SW 1271 (cell line): ENCODE results near the gene A2ML1.
A peak's percentile ranks its signal among the peaks of the same experiment; 100 is the strongest.
"Not testable (repeated sequence)": the region's sequence is repeated elsewhere in the genome, so short reads cannot be mapped to it uniquely, and the experiment has no call there.

Experiments used
- DNase-seq, 2 experiments: peaks; one replicate each; lab custom pipeline; 2025; lab: John Stamatoyannopoulos, UW

The A2ML1 gene

DNA sequence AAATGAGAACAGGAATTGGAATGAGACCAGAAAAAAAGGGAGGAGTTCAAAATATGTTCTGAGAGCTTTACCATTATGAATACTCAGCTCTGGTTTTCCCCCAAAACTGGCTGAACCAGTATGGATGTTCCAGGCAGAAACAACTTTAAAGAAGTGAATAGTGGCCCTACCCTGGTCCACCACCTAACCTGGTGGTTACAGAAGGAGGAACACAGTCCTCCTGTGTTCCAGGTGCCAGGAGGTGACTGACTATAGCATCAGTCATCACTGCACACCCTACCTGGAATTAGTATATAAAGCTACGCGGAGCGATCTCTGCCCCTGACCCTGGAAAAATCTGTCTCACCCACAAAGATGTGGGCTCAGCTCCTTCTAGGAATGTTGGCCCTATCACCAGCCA is at the start of gene A2ML1:
A2ML1 (plus strand) TSS at position 324 of the 400 bp plus-strand sequence; CDS start at position 355, 31 bp downstream.
- DNase-seq = no peak

DNA sequence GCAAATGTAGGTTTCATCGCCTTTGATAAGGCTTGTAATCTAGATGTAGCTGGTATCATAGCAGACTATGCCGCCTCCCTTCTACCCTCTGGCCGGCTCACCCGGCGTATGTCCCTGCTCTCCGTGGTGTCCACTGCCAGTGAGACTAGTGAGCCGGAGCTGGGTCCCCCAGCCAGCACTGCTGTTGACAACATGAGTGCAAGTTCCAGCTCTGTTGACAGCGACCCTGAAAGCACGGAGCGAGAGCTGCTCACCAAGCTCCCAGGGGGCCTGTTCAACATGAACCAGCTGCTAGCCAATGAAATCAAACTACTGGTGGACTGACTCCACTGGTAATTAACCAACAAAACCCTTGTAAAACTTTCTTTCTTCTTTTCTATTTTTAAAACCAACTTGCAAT is 49.0 kb upstream of the A2ML1 start:
- DNase-seq = no peak

DNA sequence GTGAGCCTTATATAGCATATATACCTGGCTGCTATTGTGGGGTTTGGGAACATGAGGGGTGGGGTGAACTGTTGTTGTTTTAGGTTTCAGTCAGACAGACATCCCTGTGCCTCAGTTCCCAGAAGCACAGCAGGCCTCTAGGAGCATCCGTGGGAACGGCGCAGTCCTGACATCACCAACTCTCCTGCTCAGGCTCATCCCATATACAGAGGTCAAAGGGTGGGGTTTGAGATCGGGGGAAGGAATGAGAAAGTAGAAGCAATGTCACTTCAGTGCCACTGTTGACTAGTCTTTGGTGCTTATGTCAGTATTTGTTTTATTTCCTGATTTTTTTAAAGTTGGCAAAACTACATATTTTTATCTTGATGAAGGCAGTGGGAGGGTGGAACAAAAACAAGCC is 43.1 kb upstream of the A2ML1 start:
- DNase-seq = no peak

DNA sequence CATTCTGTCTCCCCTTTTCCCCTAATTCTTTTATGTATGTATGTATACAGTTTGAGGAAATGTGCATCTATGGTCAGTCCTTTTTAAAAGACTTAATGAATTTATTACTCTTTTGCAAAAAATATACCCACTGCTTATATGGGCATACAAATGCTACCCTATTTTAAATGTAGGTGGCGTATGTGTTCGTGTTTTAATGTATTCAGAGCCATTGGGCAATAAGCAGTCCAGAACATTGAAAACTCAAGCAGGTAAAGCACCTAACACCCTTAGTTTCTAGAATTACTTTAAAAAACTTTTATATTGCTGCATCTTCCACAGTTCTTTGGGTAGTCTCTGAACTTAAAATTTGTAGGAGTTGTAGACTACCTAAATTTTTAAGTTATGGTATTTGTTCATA is 42.6 kb upstream of the A2ML1 start:
- no peak for DNase-seq

DNA sequence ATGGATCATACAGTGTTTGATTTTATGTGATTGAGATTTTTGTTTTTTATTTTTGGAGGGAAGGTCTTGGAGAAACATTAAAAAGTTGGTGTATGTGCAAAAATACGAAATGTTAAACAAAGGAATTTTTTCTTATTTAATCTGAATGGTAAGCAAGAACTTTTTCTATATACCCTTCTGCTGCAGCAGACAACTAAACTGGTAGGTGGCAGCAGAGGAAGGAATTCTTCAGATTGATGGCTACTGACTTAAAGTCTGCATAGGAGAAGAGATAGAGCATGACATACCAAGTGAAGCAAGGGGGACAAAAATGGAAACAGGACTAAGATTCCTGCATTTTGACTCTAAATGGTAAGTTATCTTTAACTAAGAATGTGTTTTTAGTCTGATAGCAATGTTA is 42.0 kb upstream of the A2ML1 start:
- peak in 1 of 2 experiments; percentile 62 for DNase-seq

DNA sequence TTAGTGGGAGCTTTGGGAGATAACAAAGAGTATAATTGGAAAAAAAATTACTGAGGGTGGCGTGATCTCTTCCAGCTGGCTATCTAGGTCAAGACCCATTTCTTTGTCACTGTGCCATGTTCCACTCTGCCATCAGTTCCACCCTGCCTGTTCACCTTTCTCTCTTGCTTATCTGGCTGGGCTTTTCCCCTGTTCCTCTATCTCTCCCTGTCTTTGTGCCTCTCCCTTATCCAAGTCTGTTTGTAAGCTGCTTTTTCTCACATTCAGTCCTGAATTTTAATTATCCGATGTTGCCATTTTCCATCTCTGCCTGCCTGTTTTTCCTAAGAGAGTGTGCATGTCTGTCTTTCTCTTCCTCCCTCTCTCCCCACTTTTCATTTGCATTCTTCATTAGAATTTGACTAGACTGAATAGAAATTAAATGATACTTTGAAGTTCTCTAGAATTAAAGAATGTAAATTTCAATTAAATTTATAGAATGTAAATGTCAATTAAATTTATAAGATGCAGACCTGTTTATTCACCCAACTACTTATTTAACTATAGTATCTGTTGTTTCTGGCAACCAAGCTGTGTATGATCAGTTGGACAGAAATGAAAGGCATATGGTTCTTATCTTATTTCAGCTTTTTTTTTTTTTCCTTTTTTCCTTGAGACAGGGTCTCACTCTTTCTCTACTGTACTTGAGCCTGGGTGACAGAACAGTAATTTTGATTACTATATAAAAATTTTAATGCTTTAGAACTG is 40.9 kb upstream of the A2ML1 start:
- no peak for DNase-seq

DNA sequence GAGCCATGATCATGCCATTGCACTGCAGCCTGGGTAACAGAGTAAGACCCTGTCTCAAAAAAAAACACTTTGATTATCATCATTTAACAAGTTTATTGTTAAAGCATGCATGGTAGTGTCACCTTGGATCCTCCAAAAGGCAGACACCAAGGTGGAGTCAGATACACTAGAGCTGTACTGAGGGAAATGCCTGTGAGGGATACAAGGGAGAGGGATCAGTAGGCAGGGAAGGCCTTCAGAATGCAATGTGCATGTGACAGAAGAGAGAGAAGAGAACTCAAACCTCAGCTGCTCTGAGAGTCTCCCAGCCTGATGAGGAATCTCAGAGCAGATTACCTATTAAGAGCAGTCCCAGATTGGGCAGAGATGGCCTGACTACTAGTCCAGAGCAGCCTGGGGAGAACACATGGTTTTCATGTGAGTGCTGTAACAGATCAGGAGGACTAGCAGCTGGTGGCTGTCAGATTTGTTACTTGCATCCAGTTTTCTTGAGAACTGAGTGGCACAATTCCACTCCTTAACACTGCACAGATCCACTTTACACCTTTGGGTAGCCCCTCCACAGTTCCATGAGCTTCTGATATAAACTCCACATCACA is 38.0 kb upstream of the A2ML1 start:
- no peak for DNase-seq

DNA sequence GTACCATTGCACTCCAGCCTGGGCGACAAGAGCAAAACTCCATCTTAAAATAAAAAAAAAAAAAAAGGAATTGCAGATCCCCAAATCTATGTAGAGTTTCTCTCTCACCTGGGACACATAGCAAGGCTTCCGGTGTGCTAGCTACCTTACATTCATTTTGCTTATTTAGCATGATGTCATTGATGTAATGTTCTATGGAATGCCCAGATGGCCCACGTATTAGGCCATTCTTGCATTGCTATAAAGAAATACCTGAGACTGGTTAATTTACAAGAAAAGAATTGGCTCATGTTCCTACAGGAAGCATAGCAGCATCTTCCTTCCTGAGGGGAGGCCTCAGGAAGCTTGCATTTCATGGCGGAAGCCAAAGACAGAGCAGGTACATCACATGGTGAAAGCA is 36.9 kb upstream of the A2ML1 start:
- DNase-seq = no peak

DNA sequence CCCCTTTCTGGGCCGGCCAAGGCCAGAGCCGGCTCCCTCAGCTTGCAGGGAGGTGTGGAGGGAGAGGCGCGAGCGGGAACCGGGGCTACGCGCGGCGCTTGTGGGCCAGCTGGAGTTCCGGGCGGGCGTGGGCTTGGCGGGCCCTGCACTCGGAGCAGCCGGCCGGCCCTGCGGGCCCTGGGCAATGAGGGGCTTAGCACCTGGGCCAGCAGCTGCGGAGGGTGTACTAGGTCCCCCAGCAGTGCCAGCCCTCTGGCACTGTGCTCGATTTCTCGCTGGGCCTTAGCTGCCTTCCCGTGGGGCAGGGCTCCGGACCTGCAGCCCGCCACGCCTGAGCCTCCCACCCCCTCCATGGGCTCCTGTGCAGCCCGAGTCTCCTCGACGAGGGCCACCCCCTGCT is 35.2 kb upstream of the A2ML1 start:
- DNase-seq = not testable (repeated sequence)

DNA sequence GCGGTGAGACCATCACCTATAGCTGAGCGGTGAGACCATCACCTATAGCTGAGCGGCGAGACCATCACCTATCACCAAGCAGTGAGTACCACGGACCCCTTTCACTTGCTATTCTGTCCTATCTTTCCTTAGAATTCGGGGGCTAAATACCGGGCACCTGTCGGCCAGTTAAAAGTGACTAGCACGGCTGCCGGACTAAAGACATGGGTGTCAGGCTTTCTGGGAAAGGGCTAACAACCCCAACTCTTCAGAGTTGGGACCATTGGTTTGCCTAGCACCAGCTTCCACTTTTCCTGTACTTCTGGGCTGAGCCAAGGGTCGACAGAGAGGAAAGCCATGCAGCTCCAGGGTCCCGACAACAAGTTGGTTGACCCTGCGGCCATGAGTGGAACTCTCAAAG is 33.7 kb upstream of the A2ML1 start:
- DNase-seq = not testable (repeated sequence)

DNA sequence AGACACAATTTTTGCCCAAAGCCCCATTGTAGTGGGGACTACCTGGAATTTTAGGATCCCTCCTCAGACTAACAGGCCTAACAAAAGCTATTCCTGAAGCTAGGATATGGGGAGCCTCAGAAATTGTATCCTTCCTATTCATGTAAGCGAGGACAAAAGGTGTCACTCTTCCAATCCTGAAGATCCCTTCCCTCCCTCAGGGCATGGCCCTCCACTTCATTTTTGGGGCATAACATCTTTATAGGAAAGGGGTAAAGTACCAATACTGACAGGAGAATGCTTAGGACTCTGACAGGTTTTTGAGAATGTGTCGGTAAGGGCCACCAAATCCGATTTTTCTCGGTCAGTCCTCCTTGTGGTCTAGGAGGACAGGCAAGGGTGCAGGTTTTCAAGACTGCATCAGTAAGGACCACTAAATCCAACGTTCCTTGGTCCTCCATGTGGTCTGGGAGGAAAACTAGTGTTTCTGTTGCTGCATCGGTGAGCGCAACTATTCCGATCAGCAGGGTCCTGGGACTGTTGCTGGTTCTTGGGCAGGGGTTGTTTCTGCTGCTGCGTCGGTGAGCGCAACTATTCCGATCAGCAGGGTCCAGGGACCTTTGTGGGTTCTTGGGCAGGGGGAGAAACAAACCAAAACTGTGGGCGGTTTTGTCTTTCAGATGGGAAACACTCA is 32.9 kb upstream of the A2ML1 start:
- not testable (repeated sequence) for DNase-seq

DNA sequence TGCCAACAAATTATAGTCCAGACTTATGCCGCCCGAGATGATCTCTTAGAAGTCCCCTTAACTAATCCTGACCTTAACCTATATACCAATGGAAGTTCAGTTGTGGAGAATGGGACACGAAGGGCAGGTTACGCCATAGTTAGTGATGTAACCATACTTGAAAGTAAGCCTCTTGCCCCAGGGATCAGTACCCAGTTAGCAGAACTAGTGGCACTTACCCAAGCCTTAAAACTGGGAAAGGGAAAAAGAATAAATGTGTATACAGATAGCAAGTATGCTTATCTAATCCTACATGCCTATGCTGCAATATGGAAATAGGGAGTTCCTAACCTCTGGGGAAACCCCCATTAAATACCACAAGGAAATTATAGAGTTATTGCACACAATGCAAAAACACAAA is 29.2 kb upstream of the A2ML1 start:
- DNase-seq = not testable (repeated sequence)

DNA sequence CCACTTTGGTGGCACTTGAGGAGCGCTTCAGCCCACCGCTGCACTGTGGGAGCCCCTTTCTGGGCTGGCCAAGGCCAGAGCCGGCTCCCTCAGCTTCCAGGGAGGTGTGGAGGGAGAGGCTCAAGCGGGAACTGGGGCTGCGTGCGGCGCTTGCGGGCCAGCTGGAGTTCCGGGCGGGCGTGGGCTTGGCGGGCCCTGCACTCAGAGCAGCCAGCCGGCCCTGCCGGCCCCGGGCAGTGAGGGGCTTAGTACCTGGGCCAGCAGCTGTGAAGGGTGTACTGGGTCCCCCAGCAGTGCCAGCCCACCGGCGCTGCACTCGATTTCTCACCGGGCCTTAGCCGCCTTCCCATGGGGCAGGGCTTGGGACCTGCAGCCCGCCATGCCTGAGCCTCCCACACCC is 27.8 kb upstream of the A2ML1 start:
- DNase-seq = not testable (repeated sequence)

DNA sequence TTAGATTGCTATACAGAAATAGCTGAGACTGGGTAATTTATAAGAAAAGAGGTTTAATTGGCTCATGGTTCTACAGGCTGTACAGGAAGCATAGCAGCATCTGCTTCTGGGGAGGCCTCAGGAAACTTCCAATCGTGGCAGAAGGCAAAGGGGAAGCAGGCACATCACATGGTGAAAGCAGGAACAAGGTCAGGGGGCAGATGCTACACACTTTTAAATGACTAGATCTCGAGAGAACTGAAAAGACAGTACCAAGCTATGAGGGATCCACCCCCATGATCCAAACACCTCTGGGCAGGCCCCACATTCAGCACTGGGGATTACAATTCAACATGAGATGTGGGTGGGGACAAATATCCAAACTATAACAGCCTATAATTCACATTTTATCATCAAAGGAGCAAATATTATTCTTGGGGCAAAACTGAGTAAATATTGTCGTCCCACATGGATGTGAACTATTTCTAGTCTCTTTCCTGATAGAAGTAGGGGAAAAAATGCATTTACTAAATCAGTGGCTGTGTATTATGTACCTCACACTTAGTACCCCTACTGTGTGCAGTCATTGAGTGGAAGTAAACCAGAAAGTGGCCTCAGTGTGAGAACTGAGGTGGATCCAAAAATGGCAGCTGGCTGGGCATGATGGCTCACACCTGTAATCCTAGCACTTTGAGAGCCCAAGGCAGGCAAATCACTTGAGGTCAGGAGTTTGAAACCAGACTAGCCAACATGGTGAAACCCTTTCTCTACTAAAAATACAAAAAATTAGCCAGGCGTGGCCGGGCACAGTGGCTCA is 25.4 kb upstream of the A2ML1 start:
- DNase-seq = no peak

DNA sequence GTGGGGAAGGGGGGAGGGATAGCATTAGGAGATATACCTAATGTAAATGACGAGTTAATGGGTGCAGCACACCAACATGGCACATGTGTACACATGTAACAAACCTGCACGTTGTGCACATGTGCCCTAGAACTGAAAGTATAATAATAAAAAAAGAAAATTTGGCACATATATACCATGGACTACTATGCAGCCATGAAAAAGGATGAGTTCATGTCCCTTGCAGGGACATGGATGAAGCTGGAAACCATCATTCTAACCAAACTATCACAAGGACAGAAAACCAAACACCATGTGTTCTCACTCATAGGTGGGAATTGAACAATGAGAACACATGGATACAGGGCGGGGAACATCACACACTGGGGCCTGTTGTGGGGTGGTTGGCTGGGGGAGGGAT is 21.2 kb upstream of the A2ML1 start:
- not testable (repeated sequence) for DNase-seq

DNA sequence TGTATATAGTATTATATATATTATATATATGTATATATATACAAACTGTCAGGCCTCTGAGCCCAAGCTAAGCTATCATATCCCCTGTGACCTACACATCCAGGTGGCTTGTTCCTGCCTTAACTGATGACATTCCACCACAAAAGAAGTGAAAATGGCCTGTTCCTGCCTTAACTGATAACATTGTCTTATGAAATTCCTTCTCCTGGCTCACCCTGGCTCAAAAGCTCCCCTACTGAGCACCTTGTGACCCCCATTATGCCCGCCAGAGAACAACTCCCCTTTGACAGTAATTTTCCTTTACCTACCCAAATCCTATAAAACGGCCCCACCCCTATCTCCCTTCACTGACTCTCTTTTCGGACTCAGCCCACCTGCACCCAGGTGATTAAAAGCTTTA is 17.6 kb upstream of the A2ML1 start:
- not testable (repeated sequence) for DNase-seq

DNA sequence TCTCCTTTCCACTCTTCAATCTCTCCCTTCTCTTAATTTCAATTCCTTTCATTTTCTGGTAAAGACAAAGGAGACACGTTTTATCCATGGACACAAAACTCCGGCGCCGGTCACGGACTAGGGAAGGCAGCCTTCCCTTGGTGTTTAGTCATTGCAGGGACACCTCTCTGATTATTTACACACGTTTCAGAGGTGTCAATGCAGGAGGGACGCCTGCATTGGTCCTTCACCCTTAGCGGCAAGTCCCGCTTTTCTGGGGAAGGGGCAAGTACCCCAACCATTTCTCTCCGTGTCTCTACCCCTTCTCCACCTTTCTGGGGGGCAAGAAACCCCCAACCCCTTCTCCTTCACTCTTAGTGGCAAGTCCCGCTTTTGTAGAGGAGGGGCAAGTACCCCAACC is 16.9 kb upstream of the A2ML1 start:
- DNase-seq = not testable (repeated sequence)

DNA sequence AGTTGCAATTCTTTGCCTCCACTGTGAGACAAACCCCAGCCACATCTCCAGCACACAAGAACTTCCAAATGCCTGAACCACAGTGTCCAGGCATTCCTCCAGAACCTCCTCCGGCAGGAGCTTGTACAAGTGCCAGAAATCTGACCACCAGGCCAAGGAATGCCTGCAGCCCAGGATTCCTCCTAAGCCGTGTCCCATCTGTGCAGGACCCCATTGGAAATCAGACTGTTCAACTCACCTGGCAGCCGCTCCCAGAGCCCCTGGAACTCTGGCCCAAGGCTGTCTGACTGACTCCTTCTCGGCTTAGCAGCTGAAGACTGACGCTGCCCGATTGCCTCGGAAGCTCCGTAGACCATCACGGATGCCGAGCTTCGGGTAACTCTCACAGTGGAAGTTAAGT is 15.3 kb upstream of the A2ML1 start:
- DNase-seq = not testable (repeated sequence)

DNA sequence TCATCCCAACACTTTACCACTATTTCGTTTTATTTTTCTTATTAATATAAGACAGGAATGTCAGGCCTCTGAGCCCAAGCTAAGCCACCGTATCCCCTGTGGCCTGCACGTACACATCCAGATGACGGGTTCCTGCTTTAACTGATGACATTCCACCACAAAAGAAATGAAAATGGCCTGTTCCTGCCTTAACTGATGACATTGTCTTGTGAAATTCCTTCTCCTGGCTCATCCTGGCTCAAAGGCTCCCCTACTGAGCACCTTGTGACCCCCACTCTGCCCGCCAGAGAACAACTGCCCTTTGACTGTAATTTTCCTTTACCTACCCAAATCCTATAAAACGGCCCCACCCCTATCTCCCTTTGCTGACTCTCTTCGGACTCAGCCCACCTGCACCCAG is 12.3 kb upstream of the A2ML1 start:
- DNase-seq = not testable (repeated sequence)

DNA sequence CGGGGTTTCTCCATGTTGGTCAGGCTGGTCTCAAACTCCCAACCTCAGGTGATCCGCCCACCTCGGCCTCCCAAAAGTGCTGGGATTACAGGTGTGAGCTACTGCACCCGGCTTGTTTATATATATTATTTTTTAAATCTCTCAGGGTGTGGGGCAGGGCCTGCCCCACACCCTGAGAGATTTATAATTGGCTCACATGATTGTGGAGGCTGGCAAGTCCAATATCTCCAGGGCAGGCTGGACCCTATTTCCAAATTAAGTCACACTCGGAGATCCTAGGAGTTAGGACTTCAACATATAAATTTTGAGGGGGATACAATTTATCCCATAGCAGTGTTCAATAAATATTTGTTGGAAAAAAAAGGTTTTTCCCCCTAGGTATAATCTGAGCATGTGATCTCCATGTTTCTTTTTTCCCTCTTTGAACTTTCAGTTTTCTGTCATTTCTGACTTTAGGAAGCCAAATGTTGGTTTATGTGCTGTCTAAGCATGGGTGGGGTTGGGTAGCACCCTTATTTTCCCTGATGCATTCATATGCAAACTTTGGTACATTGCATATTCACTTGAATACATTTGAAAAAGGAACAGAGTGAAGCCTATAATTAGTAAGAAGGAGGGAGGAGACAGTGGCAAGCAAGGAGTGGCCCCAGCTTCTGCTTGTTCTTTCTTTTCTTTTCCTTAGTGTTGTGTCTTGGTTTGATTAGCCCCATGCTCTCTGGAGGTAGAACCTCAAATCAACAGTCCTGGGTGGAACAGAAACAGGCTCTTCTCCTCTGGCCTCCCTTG is 8.7 kb upstream of the A2ML1 start:
- no peak for DNase-seq

DNA sequence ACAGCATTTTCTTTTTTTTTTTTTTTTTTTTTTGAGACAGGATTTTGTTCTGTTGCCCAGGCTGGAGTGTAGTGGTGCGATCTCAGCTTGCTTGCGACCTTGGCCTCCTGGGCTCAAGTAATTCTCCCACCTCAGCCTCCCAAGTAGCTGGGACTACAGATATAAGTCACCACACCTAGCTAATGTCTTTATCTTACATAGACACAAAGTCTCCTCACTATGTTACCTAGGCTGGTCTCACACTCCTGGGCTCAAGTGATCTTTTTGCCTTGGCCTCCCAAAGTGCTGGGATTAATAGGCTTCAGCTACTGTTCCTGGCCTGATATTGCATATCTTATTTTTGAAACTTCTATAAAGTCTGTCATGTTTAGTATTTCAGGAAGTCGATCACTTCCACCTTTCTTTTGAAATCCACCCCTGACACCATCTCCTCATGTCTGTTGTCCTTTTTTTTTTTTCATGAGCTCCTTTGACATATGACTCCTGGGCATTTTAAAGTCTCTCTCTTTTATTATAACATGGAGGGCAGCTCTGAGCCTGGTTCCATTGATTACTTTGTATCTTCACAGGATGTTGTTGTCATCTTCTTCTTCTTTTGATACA is 5.9 kb upstream of the A2ML1 start:
- DNase-seq = no peak
